ENCODE data around the gene CCDC86. TPM values are rescaled to one million over a fixed set of nuclear protein-coding genes. Genes with fewer than 3 reads are reported as not detected.

Gene CCDC86
- total RNA-seq, 4 donors from 2014 or later = 11.8 to 38.0 (median 24.4) TPM

DNA sequence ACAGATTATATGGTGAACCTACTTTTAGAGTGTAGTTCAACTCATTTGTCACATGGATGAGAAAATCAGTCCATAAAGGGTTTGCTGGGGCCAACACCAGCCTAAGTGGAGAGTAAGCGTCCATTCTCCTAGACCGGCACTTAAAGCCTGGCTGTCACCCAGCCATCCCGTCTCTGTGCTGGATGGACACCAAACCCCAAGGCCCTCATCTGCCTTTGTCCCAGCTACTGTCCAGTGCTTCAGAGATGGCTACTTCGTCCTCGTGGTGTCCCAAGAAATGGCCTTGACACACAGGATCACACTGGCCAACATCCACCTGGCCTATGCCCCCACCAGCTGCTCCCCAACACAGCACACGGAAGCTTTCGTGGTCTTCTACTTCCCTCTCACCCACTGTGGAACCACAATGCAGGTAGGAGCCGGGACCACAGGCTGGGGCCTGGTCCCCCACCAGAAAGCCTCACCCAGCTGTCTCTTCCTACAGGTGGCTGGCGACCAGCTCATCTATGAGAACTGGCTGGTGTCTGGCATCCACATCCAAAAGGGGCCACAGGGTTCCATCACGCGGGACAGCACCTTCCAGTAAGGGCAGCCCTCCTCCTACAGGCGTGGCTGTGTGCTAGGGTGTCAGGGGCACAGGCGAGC is 28.9 kb downstream of the CCDC86 start:
- no peak for DNase-seq
- no peaks in the 10 kb centered on the region for H3K36me3 ChIP-seq
- H3K27me3 ChIP-seq = no peaks in the 10 kb centered on the region
- TF ChIP-seq, protein P1, sequence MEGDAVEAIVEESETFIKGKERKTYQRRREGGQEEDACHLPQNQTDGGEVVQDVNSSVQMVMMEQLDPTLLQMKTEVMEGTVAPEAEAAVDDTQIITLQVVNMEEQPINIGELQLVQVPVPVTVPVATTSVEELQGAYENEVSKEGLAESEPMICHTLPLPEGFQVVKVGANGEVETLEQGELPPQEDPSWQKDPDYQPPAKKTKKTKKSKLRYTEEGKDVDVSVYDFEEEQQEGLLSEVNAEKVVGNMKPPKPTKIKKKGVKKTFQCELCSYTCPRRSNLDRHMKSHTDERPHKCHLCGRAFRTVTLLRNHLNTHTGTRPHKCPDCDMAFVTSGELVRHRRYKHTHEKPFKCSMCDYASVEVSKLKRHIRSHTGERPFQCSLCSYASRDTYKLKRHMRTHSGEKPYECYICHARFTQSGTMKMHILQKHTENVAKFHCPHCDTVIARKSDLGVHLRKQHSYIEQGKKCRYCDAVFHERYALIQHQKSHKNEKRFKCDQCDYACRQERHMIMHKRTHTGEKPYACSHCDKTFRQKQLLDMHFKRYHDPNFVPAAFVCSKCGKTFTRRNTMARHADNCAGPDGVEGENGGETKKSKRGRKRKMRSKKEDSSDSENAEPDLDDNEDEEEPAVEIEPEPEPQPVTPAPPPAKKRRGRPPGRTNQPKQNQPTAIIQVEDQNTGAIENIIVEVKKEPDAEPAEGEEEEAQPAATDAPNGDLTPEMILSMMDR (IDR thresholded peaks at IDR 0.05) = no peak
- no peak for TF ChIP-seq POLR2A (IDR thresholded peaks at IDR 0.05)
- WGBS, 2 donors = 83 to 86% methylated on average over 6 to 8 of the region's 13 CpGs
- no peak overlapping the region for H3K4me3 ChIP-seq
- no peaks in the 10 kb centered on the region for H3K9me3 ChIP-seq
- intact Hi-C loops (cut with DNase I) = no loop called here
- H3K27ac ChIP-seq = no peak overlapping the region
- peaks cover 7 to 24% (median 8%) of the 10 kb centered on the region in 3 donors for H3K4me1 ChIP-seq

GRCh38 chr11:60871378-60872061 is 29.6 kb downstream of the CCDC86 start:
- peak overlapping the region in 1 of 4 donors; percentile 21 for H3K27ac ChIP-seq

GRCh38 chr11:60872124-60872960 is 30.4 kb downstream of the CCDC86 start:
- no peak for DNase-seq
- H3K4me3 ChIP-seq = no peak overlapping the region
- intact Hi-C loops (cut with DNase I) = no loop called here
- no peaks in the 10 kb centered on the region for H3K9me3 ChIP-seq
- no peaks in the 10 kb centered on the region for H3K36me3 ChIP-seq
- peaks cover 7 to 24% (median 8%) of the 10 kb centered on the region in 3 donors for H3K4me1 ChIP-seq
- TF ChIP-seq POLR2A (IDR thresholded peaks at IDR 0.05) = no peak
- TF ChIP-seq, protein P1 (IDR thresholded peaks at IDR 0.05) = no peak
- no peaks in the 10 kb centered on the region for H3K27me3 ChIP-seq
- WGBS, 2 donors = 92 to 100% methylated on average over 3 to 4 of the region's 6 CpGs
- peak overlapping the region in 1 of 4 donors; percentile 26 for H3K27ac ChIP-seq

More at GRCh38 chr11:60871378-60872061, 29.6 kb downstream of the CCDC86 start:
- no peak for DNase-seq
- intact Hi-C loops (cut with DNase I) = no loop called here
- peaks cover 7 to 24% (median 8%) of the 10 kb centered on the region in 3 donors for H3K4me1 ChIP-seq
- no peaks in the 10 kb centered on the region for H3K9me3 ChIP-seq
- WGBS, 2 donors = 74 to 90% methylated on average over 2 to 6 of the region's 7 CpGs
- no peaks in the 10 kb centered on the region for H3K36me3 ChIP-seq
- H3K4me3 ChIP-seq = no peak overlapping the region
- no peak for TF ChIP-seq POLR2A (IDR thresholded peaks at IDR 0.05)
- TF ChIP-seq, protein P1 (IDR thresholded peaks at IDR 0.05) = no peak
- no peaks in the 10 kb centered on the region for H3K27me3 ChIP-seq

GRCh38 chr11:60872961-60873524 is 31.1 kb downstream of the CCDC86 start:
- Histone ChIP-seq H3K9me3 (no peaks in the 10 kb centered on the region), H3K4me1 (peaks cover 7 to 24% (median 8%) of the 10 kb centered on the region in 3 donors), H3K36me3 (peaks cover 0 to under 1% (median 0%) of the 10 kb centered on the region in 3 donors), H3K27ac (no peak overlapping the region), H3K27me3 (no peaks in the 10 kb centered on the region), H3K4me3 (no peak overlapping the region)
- WGBS, 2 donors = 64 to 73% methylated on average over 9 to 14 of the region's 16 CpGs
- no peak for TF ChIP-seq POLR2A (IDR thresholded peaks at IDR 0.05)
- TF ChIP-seq, protein P1 (IDR thresholded peaks at IDR 0.05) = no peak
- DNase-seq = no peak
- intact Hi-C loops (cut with DNase I) = no loop called here
